HepG2 (cell line): ENCODE results near the gene SPECC1L. TPM values are rescaled to one million over a fixed set of nuclear protein-coding genes. Genes with fewer than 3 reads are reported as not detected.

Experiments used
- CEBPB ChIP-seq: IDR thresholded peaks from 2 replicates; pipeline ENCODE4 v1.6.1; 2011; ENCODE audit warnings: low read depth, low read length, improper control_type of control experiment, borderline replicate concordance
- GABPB1 ChIP-seq: IDR thresholded peaks from 2 replicates; pipeline ENCODE4 v1.6.1; 2016; ENCODE audit warnings: mild to moderate bottlenecking, missing genetic modification reagents, moderate library complexity, missing compliant biosample characterization
- NFKB2 ChIP-seq: sonication (generic); formaldehyde crosslinking; IDR thresholded peaks from 2 replicates; pipeline ENCODE4 v1.4.0; 2020; ENCODE audit warnings: missing genetic modification reagents, borderline replicate concordance
- ZFY ChIP-seq: sonication (generic); formaldehyde crosslinking; IDR thresholded peaks from 2 replicates; pipeline ENCODE4 v1.4.0; 2020; ENCODE audit warnings: missing genetic modification reagents
- ZNF253 ChIP-seq: sonication (generic); formaldehyde crosslinking; IDR thresholded peaks from 2 replicates; pipeline ENCODE4 v1.8.0; 2022; ENCODE audit warnings: mild to moderate bottlenecking, missing genetic modification reagents, borderline replicate concordance
- ZNF552 ChIP-seq: sonication (generic); formaldehyde crosslinking; IDR thresholded peaks from 2 replicates; pipeline ENCODE4 v1.9.0; 2022; ENCODE audit warnings: missing genetic modification reagents, mild to moderate bottlenecking, borderline replicate concordance
- ZNF891 ChIP-seq: sonication (generic); formaldehyde crosslinking; IDR thresholded peaks from 2 replicates; pipeline ENCODE4 v1.5.0; 2020; ENCODE audit warnings: mild to moderate bottlenecking, missing genetic modification reagents
- ZSCAN30 ChIP-seq: sonication (generic); formaldehyde crosslinking; IDR thresholded peaks from 2 replicates; pipeline ENCODE4 v1.5.0; 2020; ENCODE audit warnings: mild to moderate bottlenecking, missing genetic modification reagents
- polyA plus RNA-seq, 8 experiments: library from polyadenylated mRNA; depleted of rRNA in 3 of 8; stranded (reverse) in 7 of 8; unstranded in 1 of 8; fragments of >200 nt; fragmentation: Illumina TruSeq in 4 of 8; extraction: Trizol in 4 of 8; gene quantifications; 2 replicates each; pipeline versions ENCODE4 v1.2.1 to v1.2.3, GENCODE V29; 2011 to 2016; ENCODE audit warnings: low read depth in 4 of 8, missing spikeins in 1 of 8, mixed read lengths in 1 of 8; ENCODE audit not compliant: insufficient read depth in 1 of 8
- total RNA-seq, 5 experiments: library from RNA; depleted of rRNA; stranded (reverse); fragments of >200 nt; fragmentation: Illumina TruSeq; extraction: Trizol; gene quantifications; 2 replicates each; pipeline ENCODE4 v1.2.3, GENCODE V29; 2016; ENCODE audit warnings: low read depth in 1 of 5
- TF ChIP-seq, protein P1 (sequence below): sonication (generic); formaldehyde crosslinking; IDR thresholded peaks from 2 replicates; pipeline ENCODE4 v1.5.1; 2020; ENCODE audit warnings: mild to moderate bottlenecking, missing genetic modification reagents, moderate library complexity
- TF ChIP-seq, protein P2 (sequence below): sonication (generic); formaldehyde crosslinking; IDR thresholded peaks from 2 replicates; pipeline ENCODE4 v1.4.0; 2020; ENCODE audit warnings: missing genetic modification reagents
- TF ChIP-seq, protein P3 (sequence below): sonication (generic); formaldehyde crosslinking; IDR thresholded peaks from 2 replicates; pipeline ENCODE4 v1.4.0; 2020; ENCODE audit warnings: missing genetic modification reagents

Gene SPECC1L
- total and polyA plus RNA-seq, 2 of the 13 experiments (the other 11 are each of a cell fraction or from before 2014, with no cell fraction given) = 14.1 to 30.3 TPM

DNA sequence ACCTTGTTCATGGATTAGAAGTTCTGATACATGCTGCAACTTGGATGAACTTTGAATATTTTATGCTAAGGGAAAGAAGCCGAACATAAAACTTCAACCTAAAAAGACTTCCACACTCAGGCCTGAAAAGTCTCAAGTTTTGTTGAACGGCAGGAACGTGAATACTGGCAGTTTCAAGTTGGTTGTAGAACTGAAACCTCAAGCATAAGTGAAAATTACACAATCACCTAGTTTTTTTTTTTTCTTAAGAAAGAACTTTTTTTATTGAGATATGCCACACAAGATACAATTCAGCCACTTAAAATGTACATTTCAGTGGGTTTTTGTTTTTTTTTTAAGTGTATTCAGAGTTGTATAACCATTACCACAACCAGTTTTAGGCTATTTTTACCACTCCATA is 106.0 kb downstream of the SPECC1L start (continued):
- TF ChIP-seq, protein P1, sequence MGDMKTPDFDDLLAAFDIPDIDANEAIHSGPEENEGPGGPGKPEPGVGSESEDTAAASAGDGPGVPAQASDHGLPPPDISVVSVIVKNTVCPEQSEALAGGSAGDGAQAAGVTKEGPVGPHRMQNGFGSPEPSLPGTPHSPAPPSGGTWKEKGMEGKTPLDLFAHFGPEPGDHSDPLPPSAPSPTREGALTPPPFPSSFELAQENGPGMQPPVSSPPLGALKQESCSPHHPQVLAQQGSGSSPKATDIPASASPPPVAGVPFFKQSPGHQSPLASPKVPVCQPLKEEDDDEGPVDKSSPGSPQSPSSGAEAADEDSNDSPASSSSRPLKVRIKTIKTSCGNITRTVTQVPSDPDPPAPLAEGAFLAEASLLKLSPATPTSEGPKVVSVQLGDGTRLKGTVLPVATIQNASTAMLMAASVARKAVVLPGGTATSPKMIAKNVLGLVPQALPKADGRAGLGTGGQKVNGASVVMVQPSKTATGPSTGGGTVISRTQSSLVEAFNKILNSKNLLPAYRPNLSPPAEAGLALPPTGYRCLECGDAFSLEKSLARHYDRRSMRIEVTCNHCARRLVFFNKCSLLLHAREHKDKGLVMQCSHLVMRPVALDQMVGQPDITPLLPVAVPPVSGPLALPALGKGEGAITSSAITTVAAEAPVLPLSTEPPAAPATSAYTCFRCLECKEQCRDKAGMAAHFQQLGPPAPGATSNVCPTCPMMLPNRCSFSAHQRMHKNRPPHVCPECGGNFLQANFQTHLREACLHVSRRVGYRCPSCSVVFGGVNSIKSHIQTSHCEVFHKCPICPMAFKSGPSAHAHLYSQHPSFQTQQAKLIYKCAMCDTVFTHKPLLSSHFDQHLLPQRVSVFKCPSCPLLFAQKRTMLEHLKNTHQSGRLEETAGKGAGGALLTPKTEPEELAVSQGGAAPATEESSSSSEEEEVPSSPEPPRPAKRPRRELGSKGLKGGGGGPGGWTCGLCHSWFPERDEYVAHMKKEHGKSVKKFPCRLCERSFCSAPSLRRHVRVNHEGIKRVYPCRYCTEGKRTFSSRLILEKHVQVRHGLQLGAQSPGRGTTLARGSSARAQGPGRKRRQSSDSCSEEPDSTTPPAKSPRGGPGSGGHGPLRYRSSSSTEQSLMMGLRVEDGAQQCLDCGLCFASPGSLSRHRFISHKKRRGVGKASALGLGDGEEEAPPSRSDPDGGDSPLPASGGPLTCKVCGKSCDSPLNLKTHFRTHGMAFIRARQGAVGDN (CRISPR knock-in tag) = no peak
- no peak for TF ChIP-seq ZNF891 (CRISPR knock-in tag)
- no peak for TF ChIP-seq ZNF253 (CRISPR knock-in tag)
- TF ChIP-seq ZNF552 (CRISPR knock-in tag) = no peak
- no peak for TF ChIP-seq ZFY (CRISPR knock-in tag)
- TF ChIP-seq, protein P2, sequence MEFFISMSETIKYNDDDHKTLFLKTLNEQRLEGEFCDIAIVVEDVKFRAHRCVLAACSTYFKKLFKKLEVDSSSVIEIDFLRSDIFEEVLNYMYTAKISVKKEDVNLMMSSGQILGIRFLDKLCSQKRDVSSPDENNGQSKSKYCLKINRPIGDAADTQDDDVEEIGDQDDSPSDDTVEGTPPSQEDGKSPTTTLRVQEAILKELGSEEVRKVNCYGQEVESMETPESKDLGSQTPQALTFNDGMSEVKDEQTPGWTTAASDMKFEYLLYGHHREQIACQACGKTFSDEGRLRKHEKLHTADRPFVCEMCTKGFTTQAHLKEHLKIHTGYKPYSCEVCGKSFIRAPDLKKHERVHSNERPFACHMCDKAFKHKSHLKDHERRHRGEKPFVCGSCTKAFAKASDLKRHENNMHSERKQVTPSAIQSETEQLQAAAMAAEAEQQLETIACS = no peak
- TF ChIP-seq, protein P3, sequence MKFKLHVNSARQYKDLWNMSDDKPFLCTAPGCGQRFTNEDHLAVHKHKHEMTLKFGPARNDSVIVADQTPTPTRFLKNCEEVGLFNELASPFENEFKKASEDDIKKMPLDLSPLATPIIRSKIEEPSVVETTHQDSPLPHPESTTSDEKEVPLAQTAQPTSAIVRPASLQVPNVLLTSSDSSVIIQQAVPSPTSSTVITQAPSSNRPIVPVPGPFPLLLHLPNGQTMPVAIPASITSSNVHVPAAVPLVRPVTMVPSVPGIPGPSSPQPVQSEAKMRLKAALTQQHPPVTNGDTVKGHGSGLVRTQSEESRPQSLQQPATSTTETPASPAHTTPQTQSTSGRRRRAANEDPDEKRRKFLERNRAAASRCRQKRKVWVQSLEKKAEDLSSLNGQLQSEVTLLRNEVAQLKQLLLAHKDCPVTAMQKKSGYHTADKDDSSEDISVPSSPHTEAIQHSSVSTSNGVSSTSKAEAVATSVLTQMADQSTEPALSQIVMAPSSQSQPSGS (CRISPR knock-in tag) = no peak
- TF ChIP-seq NFKB2 (CRISPR knock-in tag) = no peak
- TF ChIP-seq GABPB1 (CRISPR knock-in tag) = no peak
- no peak for TF ChIP-seq CEBPB
- TF ChIP-seq ZSCAN30 (CRISPR knock-in tag) = no peak
